ENCODE results near the gene CENPN.

The CENPN gene

GRCh38 chr16:81053761-81054160 lies 46.7 kb downstream of the CENPN start:
- Histone ChIP-seq H3K27me3 (no peaks in the 10 kb centered on the region), H3K4me3 (no peak overlapping the region), H3K27ac (no peak overlapping the region), H3K4me1 (no peaks in the 10 kb centered on the region), H3K9me3 (peaks cover 4 to 10% (median 10%) of the 10 kb centered on the region in 3 donors), H3K36me3 (no peaks in the 10 kb centered on the region)
- no peak for DNase-seq
- intact Hi-C loops (cut with DNase I; ENCODE audit: low total_unique reads) = no loop called here
- TF ChIP-seq CTCF (IDR thresholded peaks at IDR 0.05) = no peak

GRCh38 chr16:81060576-81061306 lies 53.7 kb downstream of the CENPN start:
- intact Hi-C loops (cut with DNase I; ENCODE audit: low total_unique reads) = no loop called here
- Histone ChIP-seq H3K9me3 (no peaks in the 10 kb centered on the region), H3K4me3 (no peak overlapping the region), H3K27me3 (no peaks in the 10 kb centered on the region), H3K27ac (no peak overlapping the region), H3K4me1 (no peaks in the 10 kb centered on the region), H3K36me3 (no peaks in the 10 kb centered on the region)
- DNase-seq = no peak
- TF ChIP-seq CTCF (IDR thresholded peaks at IDR 0.05) = no peak

GRCh38 chr16:81061307-81061640 lies 54.3 kb downstream of the CENPN start:
- H3K9me3 ChIP-seq = no peaks in the 10 kb centered on the region
- H3K36me3 ChIP-seq = no peaks in the 10 kb centered on the region
- no peak for DNase-seq
- no peaks in the 10 kb centered on the region for H3K27me3 ChIP-seq
- no peak overlapping the region for H3K4me3 ChIP-seq
- H3K4me1 ChIP-seq = no peaks in the 10 kb centered on the region
- intact Hi-C loops (cut with DNase I; ENCODE audit: low total_unique reads) = no loop called here
- no peak for TF ChIP-seq CTCF (IDR thresholded peaks at IDR 0.05)
- H3K27ac ChIP-seq = no peak overlapping the region

- no peak overlapping the region for H3K4me3 ChIP-seq
- no peaks in the 10 kb centered on the region for H3K36me3 ChIP-seq
- intact Hi-C loops (cut with DNase I; ENCODE audit: low total_unique reads) = no loop called here
- H3K27me3 ChIP-seq = no peaks in the 10 kb centered on the region
- H3K27ac ChIP-seq = no peak overlapping the region
- DNase-seq = no peak
- TF ChIP-seq CTCF (IDR thresholded peaks at IDR 0.05) = no peak
- H3K4me1 ChIP-seq = no peaks in the 10 kb centered on the region
- no peaks in the 10 kb centered on the region for H3K9me3 ChIP-seq
Observed at GRCh38 chr16:81061871-81062608, 55.0 kb downstream of the CENPN start.

GRCh38 chr16:81066681-81067080 lies 59.7 kb downstream of the CENPN start:
- Histone ChIP-seq H3K36me3 (no peaks in the 10 kb centered on the region), H3K9me3 (no peaks in the 10 kb centered on the region), H3K27me3 (no peaks in the 10 kb centered on the region), H3K4me3 (no peak overlapping the region), H3K4me1 (no peaks in the 10 kb centered on the region), H3K27ac (no peak overlapping the region)
- TF ChIP-seq CTCF (IDR thresholded peaks at IDR 0.05) = no peak
- DNase-seq = no peak
- intact Hi-C loops (cut with DNase I; ENCODE audit: low total_unique reads) = no loop called here

All from tibial artery (tissue), 4 donors.